Hematopoietic multipotent progenitor cell (in vitro differentiated cells): ENCODE results near the gene MAML2. TPM values are rescaled to one million over a fixed set of nuclear protein-coding genes. Genes with fewer than 3 reads are reported as not detected.
A peak's percentile ranks its signal among the peaks of the same experiment; 100 is the strongest.
"Not testable (repeated sequence)": the region's sequence is repeated elsewhere in the genome, so short reads cannot be mapped to it uniquely, and the experiment has no call there.

ENCODE experiments used
- DNase-seq, 3 donors: peaks; one replicate each; pipeline ENCODE4 v3.0.0-alpha.2; 2011 to 2015; ENCODE audit warnings: low read depth in 2 of 3, low spot score in 2 of 3
- total RNA-seq: library from RNA; depleted of rRNA; stranded (reverse); fragments of >200 nt; gene quantifications from one replicate; pipeline ENCODE4 v1.2.3, GENCODE V29; 2012

The MAML2 gene
- total RNA-seq, 1 donor: 11.6 TPM

DNA sequence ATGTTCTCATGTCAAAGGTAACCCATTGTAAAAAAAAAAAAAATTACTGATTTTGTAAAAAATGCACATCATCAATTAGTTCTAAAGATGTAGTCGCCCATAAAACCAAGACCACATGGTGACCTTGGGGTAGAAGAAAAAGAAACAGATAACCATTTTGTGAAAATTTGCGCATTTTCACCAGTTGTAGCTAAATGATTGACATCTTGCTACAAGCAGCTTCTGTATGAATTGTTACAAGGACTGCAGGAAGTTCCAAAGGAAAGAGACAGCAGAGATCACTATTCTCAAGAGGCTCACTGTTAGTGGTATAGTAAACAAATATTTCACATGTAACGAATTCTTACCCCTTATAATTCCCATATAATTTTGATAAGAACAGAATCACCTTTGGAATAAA lies 48.7 kb downstream of the MAML2 start:
- DNase-seq: no peak

DNA sequence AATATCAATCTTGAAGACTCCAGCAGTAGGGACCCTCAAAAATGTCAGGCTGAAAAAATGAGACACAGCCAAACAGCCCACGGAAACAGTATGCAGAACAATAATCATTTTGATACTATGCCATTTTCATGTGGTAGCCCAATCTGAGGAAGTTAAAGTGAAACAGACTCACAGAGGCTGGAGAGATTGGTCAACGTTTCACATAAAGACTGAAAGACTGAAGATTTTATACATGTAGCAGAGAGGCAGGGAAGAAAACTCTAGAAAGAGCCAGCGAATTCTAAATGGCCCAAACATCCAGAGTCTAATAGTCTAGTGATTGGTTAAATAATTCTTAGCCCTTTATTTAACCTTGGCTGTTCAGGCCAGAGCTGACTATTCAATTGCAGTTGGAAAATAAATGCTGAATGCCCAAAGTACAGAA lies 49.4 kb downstream of the MAML2 start:
- DNase-seq: peak in 1 of 3 donors; percentile 64

GRCh38 chr11:96293109-96293508 lies 49.9 kb downstream of the MAML2 start:
- DNase-seq: no peak

DNA sequence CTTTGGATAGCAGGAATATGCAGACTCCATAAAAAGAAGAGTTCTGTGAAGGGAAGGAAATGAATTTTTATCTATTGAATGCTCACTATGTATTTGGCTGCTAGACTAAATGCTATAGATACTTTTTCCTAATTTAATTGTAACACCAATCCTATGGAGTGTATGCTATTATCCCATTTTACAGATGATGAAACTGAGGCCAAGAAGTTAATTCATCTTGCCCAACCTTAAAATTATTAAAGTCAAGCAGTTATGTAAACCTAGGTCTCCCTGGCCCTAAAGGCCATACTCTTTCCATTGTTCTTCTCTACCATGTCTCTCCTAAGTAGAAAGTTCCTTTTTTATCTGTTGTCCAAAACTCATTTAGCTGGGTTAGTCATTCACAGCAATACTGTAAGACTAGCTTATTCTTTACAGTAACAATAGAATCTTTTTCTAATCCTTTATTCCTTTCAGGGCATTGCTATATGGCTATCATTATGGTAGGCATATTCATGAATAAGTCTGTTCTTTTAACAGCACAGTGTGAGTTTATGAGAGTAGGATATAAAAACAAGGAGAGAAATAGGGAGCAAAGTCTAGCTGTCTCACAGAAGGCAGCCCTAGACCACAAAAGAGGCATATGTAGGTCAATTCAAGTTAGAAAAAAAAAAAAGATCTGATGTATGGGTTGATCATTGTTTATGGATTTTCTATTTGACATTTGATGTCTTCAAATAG lies 50.5 kb downstream of the MAML2 start:
- DNase-seq: no peak

DNA sequence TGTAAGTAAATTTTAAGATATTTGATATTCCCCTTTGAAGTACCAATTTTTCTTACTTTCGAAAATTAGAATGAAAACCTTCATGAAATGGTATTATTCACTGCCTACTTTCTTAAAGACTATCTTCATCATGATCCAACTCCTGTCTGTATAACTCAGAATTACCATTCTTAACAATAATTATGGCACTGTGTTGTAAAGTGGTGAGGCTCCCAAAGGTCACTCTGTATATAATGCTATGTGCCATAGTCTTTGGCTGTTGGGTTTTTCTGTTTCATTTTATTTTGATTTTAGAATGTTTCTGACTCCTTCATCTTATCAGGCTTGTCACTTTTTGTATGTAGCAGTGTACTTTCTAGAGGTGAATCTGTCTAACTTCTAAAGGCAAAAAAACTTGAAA lies 52.4 kb downstream of the MAML2 start:
- DNase-seq: no peak

- DNase-seq: no peak
These were observed 53.0 kb downstream of the MAML2 start for GRCh38 chr11:96290031-96290430.

GRCh38 chr11:96288915-96289314 lies 54.1 kb downstream of the MAML2 start:
- DNase-seq: no peak

DNA sequence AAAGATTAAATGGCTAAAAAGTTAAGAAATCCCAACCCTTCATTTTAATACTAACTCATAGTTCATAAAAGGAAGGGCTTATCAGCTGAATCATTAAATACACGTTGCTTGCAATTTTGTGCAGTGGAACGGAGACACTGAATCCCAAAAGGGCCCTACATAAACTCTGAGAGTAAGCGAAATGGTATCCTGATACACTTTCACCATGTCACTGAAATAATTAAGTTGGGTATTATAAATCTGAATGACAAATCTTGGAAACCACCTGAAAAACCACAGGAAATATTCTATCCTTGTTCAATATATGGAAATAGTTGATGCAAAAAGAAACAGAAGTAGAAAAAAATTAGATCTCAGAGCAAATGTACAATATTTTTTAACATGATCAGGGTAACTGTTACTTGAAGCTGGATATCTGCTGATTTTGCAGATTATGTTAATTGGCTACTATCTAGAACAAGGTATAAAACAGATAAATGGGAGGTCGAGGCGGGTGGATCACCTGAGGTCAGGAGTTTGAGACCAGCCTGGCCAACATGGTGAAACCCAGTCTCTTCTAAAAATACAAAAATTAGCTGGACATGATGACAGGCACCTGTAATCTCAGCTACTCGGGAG lies 55.1 kb downstream of the MAML2 start:
- no peak for DNase-seq

GRCh38 chr11:96285985-96286384 lies 57.0 kb downstream of the MAML2 start:
- DNase-seq: not testable (repeated sequence)

DNA sequence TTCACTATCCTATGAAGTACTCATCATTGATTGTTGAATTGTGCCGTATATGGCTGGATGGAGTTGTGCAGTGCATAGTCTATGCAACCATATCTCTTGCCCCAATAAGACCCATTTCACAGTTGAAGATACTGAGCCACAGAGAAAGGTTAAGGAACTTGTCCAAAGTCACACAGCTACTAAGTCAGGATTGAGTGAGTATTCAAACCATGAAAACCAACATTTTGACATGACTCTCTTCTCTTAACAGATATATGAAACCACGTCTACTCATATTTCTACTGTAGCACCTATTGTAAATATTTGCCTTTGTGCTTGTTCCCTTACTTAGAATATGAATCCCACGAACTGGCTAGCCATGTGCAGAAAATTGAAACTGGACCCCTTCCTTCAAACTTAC lies 58.1 kb downstream of the MAML2 start:
- DNase-seq: no peak

DNA sequence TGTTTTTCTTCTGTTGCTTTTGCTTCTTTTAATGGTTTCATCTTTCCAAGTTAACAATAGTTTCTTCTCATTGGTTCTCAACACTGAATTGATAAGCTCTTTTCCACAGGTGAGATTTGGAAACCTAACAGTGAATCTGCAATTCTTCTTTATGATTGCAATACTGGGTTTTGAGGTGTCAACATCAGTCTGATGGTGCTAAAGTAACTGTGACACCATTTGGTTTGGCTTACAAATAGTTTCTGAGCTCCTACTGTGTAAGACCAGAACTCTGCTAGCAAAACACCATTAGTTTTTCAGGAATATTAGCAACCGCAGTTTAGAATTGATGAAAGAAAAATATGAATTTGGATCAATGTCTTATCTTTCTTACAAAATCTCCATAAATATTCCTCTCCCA lies 58.6 kb downstream of the MAML2 start:
- no peak for DNase-seq

DNA sequence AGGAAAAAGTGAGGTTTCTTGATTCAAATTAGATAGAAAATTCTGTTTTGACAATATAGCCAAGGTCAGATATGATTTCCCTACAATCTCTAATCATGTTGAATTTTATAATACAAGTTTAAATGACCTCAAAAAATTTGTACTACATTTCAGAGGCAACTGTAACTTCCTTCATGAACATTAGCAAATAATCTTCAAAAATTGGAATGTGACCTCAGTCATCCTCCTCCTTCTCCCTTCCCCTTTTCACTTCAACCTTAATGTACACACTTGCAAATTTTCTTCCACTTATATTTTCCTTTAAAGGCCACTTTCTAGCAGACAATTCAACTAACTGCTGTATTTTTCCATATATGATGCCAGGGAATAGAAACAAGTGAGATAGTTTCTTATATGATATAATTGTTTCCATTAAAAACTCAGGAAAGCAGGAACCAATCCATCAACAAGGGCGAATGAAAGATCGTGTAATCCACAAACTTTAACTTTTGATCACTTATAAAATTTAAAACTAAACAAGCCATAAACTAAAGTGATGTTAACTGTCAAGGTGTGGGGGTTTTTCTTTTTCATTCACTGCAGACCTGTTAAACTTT lies 60.3 kb downstream of the MAML2 start:
- DNase-seq: no peak

GRCh38 chr11:96280444-96280843 lies 62.6 kb downstream of the MAML2 start:
- DNase-seq: no peak

GRCh38 chr11:96279896-96280290 lies 63.1 kb downstream of the MAML2 start:
- DNase-seq: no peak

- DNase-seq: no peak
These were observed 63.7 kb downstream of the MAML2 start for GRCh38 chr11:96279018-96279895.

DNA sequence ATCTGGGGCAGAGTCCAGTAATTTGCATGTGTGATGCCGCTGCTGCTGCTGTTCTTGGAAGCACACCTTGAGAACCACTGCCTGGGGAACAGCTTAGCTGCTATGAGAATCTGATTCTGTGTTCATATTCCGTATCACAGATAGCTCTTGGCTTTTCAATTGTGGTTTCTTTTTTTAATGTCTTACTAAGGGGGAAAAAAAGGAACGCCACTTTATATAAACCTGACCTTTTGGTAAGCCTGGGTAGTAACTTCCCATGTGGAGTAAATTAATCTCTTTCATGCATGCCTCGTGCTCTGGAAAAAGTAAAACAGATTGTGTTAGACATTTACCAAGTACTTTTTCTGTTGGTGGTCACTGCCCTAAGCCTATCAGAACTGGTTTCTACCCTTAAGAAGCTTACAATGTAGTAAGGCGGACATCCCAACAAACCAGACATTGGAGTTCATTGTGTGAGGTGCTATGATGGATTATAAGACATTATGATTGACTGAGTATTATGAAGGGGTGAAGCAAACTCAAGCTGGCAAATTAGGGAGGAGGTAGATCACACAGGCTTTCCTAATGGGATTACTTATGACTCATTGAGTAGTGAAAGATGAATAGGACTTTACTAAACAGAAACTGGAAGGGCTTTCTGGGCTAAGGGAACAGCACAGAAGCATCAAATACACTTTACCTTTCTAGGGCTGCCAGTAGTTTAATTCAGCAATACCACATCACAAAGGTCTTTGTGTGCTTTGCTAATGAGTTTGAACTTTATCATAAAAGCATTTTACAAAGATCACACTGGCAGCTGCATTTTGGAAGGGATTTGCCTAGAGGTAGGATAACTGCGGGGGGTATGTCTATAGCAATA lies 64.7 kb downstream of the MAML2 start:
- no peak for DNase-seq

DNA sequence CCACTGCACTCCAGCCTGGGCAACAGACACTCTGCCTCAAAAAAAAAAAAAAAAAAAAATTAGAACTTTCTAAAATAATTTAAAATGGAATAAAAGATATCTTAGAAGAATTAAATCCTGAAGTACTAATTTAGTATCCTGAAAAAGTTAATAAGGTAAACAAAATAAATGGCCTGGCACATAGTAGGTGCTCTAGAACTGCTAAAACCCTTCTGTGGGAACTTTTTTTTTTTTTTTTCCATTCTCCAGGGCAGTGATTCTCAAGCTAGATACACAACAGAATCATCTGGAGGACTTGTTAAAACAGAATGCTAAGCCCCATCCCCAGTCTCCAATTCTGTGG lies 65.3 kb downstream of the MAML2 start:
- DNase-seq: no peak

DNA sequence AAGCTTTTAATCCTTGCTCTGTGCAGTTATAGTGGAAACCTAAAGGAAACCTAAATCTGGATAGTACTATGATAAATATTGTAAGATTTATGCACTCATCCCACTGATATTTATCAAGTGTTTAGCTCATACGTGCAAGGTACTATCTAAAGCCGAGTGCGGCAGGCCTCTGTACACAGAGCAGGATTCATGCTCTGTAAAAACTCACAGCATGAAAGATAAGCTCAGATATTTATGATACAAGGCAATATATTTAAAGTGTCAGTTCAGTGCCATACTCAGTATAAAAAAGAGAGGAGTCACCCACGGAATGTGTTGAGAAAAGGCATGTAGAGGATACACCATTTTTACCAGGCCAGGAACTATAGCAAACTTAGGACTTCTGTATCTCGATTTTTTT lies 66.2 kb downstream of the MAML2 start:
- no peak for DNase-seq

GRCh38 chr11:96275801-96276594 lies 67.0 kb downstream of the MAML2 start:
- no peak for DNase-seq

- DNase-seq: no peak
These were observed 69.5 kb downstream of the MAML2 start for GRCh38 chr11:96273507-96273906.
